GM19455 (cell line): ENCODE data around the gene HOXA2.

Experiments used
- ATAC-seq: cut with Tn5 transposase; IDR thresholded peaks from one replicate; pipeline ENCODE4 v1.9.1; 2021; ENCODE audit not compliant: unreplicated experiment

Gene HOXA2

DNA sequence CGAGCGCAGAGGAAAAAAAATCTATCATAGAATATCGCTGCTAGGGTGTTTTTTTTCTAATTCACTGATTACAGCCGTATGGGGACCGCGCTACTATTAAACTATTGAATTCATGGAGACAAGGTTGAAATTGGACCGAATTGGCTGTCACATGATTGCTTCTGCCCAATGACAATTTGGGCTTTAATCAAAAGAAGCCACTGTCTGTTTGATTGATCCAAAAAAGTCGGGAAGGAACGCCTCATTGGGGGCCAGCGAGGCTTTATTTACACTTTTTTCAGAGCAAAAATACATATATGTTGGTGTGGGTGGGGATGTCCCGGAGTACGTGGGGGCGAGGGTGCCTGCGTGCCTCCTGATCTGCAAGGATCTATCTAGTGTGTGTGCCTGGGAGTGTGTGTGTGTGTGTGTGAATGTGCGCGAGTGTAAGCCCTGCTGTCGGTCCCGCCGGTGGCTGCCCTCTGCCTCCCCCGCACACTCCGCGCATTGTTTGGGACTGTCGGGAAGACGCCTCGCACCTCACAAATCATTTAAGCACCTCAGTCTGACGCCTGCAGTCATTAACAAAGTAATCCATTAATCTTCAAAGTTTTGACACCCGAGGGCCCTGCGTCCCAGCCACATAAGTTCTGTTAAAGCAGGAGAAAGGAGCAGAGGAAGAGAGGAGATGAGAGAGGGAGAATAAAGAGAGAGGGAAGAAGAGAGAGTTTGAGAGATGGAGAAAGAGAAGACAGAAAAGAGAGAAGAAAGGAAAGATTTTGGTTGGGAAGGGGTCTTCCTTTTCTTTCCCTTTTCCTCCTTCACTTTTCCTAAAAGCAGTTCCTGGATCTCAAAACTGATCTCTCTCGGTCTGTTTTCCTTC is at the start of gene HOXA2:
HOXA2 (minus strand) TSS at position 103 of the 862 bp plus-strand sequence. CDS start 183 bp downstream, outside the sequence.
- ATAC-seq, result no peak

DNA sequence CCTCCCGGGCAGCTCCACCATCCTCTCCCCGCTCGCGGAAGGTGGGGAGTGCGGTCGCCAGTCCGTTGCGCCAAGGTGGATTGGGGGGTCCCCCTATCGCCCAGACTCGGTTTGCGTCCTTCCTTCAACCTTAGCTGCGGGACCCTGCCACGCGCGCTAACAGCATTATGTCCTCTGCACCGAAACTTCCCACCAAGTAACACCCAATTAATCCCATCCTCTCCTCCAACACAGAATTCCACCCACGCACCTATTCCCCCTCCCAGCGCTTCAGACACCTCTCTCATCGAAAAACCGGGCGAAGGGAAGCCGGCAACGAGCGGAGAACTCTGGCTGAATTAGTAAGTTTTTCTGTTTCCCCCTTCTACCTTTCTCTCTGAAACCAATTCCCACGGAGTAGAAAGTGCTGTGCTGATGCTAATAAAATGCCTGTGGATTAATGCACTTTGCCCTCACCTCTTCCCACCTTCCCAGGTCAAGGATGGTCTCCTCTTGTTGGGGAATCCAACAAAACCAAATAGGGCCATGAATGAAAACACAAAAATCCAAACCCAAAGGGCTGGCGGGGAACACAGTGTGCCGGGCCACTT is 49.0 kb upstream of the HOXA2 start:
- ATAC-seq, result no peak

DNA sequence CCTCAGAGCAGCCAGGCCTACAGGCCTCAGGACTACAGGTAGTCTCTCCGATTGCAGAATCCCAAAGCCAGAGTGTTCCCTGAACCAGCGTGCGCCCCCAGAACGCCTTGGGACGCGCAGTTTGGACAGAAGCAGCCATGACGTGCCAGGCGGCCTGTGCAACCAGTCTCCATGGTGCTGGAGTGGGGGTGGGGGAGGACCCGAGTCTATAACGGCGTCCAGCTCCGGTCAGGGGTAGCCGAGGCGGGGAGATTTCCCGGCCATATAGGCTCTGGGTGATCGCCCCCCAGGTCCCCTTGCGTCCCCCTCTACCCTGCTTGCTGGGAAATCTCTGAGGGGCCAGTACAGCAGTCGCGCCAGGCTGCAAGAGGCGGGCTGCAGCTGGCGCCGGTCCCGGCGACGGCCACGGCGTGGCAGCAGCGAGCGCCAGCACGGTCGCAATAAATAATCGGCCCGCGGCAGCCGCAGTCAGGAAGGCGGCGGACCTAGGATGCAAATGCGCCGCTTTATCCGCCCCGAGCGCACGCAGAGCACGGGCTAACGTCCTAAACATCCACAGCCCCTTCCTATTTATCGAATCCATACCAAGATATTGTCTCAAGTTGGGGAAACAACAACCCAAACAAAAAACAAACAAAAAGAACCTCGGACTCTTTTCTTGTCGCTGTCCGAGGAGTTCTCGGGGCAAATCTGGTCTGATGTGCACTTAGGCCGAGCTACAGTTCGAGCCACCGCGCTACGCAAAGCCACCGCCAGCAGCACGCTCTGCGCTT is 48.3 kb upstream of the HOXA2 start:
- peak; percentile 84 for ATAC-seq

GRCh38 chr7:27149842-27150567 is 47.5 kb upstream of the HOXA2 start:
- no peak for ATAC-seq

DNA sequence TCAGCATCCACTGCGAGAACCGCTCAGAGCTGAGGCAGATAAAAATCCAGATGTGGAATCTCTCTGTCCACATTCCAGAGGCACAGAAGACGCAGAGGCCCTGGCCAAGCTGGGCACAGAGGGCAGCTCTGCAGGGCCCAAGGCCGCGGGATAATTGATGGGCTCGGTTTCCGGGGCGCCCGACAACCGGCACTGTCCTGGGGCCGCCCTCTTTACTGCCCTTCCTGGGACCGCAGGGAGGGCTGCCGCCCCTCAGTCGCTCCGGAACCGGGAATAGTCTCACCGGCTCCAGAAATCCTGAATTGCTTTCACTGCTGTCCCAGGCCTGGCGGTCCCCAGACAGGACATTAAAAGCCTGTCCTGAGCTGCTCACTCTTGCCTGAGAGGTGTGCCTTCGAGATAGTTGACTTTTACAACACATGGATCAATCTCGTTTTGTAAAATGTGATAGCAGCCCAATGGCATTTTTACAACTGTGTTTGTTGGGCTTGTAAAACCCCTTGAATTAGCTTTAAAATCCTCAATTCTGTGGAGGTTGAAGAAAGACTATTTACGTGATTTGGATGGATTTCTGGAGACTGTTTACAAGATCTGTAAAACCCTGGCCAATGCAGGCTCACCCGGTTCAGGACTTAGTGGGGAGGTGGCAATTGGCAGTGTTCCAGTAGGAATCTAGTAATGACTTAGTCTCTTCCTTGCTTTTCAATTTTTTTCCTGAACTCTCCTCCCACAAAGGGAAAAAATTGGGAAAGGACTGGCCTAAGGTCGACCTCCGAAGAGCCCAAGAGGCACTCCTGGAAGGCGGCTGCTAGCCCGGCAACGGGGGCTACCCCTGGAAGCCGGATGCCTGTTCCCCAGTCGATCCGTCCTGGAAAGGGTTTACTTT is 46.5 kb upstream of the HOXA2 start:
- ATAC-seq, result no peak

- no peak for ATAC-seq
Measured at GRCh38 chr7:27148031-27148755, 45.7 kb upstream of the HOXA2 start.

- no peak for ATAC-seq
Measured at GRCh38 chr7:27147199-27148030, 44.9 kb upstream of the HOXA2 start, which contains the start of gene HOXA6. HOXA6 (minus strand) TSS chr7:27147774; CDS start chr7:27147749, 25 bp downstream.

- ATAC-seq, result no peak
Measured at GRCh38 chr7:27146491-27147198, 44.2 kb upstream of the HOXA2 start.

DNA sequence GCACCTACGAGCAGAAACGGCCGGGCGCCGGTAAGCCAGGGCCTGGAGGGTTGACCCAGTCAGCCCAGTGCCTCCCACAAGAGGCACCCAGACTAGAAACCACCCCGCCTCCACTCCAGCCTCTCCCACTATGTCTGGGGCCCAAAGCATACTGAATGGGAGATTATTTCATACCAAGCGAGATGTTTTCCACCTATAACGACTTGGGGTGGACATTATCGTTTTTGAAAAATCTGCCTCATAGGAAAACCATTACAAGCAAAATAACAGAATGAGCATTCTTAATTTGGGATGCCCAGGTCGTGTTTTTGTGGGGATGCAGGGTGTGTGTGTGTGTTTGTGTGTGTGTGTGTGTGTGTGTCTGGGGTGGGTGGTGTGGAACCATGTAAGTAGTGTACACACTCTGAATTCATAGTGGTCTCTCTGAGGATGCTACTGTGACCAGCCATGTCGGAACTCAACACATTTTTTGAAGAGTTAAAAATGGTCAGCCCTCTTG is 43.5 kb upstream of the HOXA2 start:
- ATAC-seq, result no peak

- ATAC-seq, result no peak
Measured at GRCh38 chr7:27145165-27145913, 42.9 kb upstream of the HOXA2 start.

DNA sequence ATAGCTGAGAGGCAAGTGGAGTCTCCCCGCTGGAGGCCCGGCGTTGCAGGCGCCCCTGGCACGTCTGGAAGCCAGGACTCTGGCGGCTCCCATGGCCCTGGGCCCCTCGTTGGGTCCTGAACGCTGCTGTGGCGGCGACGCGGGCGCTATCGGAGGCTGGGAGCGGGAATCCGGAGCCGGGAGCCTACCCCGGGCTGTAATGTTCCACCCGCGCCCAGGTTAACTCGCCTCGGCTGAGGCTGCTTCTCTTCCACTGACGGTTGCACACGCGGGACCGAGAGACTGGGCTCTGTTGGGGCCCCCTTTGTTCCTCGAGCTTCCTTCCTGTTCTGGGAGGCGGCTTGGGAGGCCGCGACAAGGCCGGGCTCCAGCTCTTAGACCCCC is 42.3 kb upstream of the HOXA2 start:
- no peak for ATAC-seq

DNA sequence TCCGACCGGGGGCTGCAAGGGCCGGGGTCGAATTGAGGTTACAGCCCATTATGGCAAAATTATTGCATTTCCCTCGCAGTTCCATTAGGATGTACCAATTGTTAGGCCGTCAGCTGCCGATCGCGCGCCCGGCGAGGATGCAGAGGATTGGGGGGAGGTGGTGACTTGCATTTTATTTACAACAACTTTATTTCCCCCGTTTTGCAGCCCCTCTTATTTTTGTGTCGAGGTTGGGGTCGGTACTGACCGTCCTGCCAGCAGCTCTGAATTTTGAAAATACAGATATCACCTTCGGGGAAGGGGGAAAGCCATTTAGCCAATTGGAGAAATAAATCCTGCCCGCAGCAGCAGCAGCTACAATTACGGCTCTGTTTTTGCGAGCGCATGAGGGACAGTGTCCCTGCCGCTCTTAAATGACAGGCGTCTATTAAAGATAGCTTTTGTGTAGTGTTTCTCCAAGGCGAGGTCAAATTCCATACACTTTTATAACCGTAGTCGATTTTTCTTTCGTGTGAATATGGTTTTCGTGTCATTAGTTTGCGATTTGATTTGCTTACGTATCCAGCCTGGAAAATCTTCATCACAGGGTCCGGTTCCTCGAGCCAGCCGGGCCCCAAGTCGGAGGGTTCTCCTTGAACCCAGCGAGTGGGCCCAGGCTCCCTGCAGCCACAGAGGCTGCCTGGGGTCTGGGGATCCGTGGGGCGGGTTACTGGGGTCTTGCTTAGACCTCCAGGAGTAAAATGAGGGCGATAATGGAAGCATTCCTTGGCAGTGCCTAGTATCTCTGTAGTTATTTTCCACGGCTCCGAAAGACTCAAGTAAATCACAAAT is 41.7 kb upstream of the HOXA2 start:
- no peak for ATAC-seq

GRCh38 chr7:27143023-27143949 is 40.8 kb upstream of the HOXA2 start, which contains the start of gene HOXA5:
HOXA5 (minus strand) TSS chr7:27143681; CDS start chr7:27143607, 74 bp downstream.
- ATAC-seq, result no peak

- no peak for ATAC-seq
Measured at GRCh38 chr7:27142580-27143022, 40.1 kb upstream of the HOXA2 start.
